WI38 (cell line): ENCODE data around the gene NELL1.
A peak's percentile ranks its signal among the peaks of the same experiment; 100 is the strongest.

Source experiments
- H3K4me3 ChIP-seq: 2 replicates; pipeline ENCODE4 v1.5.1; 2011; ENCODE audit warnings: low read depth, mild to moderate bottlenecking, control low read depth, low read length
- CTCF ChIP-seq: IDR thresholded peaks from 2 replicates; pipeline ENCODE4 v1.5.1; 2012; ENCODE audit warnings: low read depth, mild to moderate bottlenecking, control low read depth, low read length

NELL1 gene

GRCh38 chr11:20644360-20644759, 25.0 kb upstream of the NELL1 start:
- H3K4me3 ChIP-seq: no peak overlapping the region
- no peak for TF ChIP-seq CTCF

- TF ChIP-seq CTCF: peak; percentile 83
- H3K4me3 ChIP-seq: no peak overlapping the region
Observed at GRCh38 chr11:20647976-20648565, 21.3 kb upstream of the NELL1 start.

GRCh38 chr11:20652150-20652806, 17.1 kb upstream of the NELL1 start:
- TF ChIP-seq CTCF: no peak
- H3K4me3 ChIP-seq: no peak overlapping the region

GRCh38 chr11:20654038-20654437, 15.3 kb upstream of the NELL1 start:
- no peak overlapping the region for H3K4me3 ChIP-seq
- no peak for TF ChIP-seq CTCF

GRCh38 chr11:20656901-20657300, 12.5 kb upstream of the NELL1 start:
- H3K4me3 ChIP-seq: no peak overlapping the region

GRCh38 chr11:20658135-20658534, 11.3 kb upstream of the NELL1 start:
- no peak overlapping the region for H3K4me3 ChIP-seq
- no peak for TF ChIP-seq CTCF

More at GRCh38 chr11:20656901-20657300, 12.5 kb upstream of the NELL1 start:
- no peak for TF ChIP-seq CTCF

- no peak for TF ChIP-seq CTCF
- no peak overlapping the region for H3K4me3 ChIP-seq
Observed at GRCh38 chr11:20661445-20661844, 7.9 kb upstream of the NELL1 start.
